ENCODE results near the gene VMP1.
"Not testable (repeated sequence)": the region's sequence is repeated elsewhere in the genome, so short reads cannot be mapped to it uniquely, and the experiment has no call there.

VMP1 gene

DNA sequence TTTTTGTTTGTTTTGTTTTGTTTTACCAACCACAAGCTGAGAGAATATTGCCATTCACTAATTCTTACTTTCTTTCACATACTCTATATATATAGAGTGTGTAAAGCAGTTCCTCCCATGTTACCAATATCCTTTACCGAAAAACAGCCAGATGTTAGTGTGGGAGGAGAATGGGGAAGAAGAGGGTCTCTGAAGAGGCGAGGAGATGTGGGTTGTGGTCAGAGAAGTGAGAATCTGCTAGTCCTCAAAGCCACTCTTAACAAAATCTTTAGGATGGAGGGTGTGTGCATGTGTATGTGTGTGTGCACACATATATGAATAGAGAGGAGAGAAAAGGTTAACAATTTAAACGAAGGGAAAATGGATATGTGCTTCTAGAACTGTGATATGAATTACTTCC, 104.7 kb downstream of the VMP1 start:
- DNase-seq (ENCODE audit: low spot score) = no peak

DNA sequence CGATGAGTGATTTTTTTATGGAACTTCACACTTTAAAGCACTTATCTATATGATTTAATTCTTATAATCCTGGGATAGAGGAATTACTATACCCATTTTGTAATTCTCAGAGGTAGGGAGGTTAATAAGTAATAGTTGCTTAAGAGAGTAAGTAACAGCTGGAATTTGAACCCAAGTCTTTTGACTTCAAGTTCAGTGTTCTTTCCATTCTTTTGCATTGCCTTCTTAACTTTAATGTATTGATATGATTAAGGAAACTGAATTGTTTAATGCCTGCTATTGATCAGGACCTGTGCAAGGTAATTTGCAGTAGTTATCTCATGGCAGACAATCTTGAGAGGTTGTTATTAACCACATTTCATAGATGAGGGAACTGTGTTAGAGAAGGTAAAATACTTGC, 106.8 kb downstream of the VMP1 start:
- DNase-seq (ENCODE audit: low spot score) = no peak

DNA sequence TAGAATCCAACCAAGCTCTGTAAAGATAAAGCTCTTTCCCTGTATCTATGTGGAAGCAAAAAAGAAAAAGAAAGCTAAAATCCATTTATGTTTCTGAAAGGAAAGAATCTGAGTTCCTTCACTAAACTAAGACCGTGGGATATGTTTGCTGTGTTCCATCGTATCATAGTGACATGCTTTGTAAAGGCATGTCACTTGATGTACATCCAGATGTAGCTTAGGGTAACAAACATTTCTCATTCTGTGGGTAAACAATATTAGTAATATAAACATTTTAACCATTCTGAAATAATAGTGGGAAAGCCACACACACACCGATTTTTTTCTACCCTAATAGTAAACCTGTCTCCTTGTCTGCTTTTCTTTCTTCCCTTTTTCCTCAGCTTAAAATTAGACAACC, 107.2 kb downstream of the VMP1 start:
- DNase-seq (ENCODE audit: low spot score) = no peak

DNA sequence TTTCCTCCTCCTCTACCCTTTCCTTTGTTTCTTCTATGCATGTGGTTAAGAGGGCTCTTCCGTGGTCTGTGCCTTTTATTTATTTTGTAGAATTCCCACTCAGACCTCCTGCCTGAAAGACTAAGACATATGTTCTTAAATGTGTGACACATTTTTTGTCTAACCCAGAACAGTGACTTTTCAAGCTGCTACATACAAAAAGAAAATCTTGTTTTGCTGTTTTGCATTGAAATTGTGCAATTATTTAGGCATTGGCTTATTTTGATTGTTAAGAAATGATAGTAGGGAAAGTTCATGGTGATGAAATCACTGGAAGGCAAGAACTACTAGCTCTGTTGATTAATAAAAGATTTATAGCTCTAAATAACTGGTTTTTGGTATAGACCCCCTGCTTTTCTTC, 108.5 kb downstream of the VMP1 start:
- DNase-seq (ENCODE audit: low spot score) = no peak

DNA sequence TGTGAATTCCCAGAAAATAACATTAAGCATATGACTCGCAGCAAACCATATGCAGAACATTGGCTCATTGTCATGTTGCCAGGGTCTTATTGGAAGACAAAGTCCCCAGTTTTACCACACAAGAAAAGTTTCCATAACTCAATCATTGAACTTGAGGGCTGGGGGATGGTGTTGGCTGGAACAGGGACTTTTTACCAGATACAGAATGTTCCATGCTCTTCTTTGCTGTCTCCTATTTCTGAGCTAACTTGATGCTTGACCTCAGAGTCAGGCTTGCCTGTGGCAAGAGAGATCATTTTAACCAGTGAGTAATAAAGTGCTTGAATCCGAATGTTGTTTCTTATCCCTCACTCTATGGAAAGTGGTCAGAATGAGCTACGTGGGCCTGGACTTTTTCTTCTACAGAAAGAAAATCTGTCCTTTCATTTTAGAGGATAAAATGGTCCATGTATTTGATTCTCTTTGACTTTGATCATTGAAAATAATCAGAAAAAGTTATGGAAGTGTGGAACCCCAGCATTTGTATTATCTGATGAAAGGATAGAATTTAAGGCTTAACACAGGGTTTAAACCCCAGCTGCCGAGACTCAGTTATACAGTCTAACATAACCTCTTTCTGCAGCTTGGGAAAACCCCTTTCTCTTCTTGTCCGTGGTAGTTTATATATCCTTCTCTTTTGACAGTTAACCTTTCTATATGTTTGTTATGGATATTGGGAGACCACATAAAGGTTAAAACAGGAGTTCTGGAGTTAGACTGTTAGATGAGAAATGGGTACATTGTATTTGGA, 118.3 kb downstream of the VMP1 start:
- no peak for DNase-seq (ENCODE audit: low spot score)

DNA sequence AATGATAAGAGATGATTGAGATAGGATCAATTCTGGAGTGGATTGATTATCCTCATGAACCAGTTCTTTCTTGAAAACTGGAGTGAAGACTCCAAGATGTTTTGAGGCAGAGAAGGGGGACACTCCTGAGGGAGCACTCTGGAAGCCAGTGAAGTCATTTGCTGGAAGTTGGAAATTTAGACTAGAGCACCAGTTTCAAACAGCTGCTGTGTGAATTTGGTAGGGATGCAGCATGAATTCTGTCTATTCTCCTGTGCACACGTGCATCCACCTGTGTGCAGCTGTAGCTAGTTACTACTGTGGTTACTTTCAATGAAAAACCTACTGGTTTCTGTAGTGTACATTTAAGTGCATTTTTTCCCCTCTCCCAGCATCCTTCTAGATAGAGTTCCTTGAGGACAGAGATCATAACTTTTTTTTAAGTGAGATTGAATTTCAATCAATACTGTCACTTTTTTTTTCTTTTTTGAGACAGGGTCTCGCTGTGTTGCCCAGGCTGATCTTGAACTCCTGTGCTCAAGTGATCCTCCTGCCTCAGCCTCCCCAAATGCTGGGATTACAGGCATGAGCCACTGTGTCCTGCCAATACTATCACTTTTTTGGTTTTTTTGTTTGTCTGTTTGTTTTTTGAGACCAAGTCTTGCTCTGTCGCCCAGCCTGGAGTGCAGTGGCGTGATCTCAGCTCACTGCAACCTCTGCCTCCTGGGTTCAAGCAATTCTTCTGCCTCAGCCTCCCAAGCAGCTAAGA, 119.4 kb downstream of the VMP1 start:
- no peak for DNase-seq (ENCODE audit: low spot score)

DNA sequence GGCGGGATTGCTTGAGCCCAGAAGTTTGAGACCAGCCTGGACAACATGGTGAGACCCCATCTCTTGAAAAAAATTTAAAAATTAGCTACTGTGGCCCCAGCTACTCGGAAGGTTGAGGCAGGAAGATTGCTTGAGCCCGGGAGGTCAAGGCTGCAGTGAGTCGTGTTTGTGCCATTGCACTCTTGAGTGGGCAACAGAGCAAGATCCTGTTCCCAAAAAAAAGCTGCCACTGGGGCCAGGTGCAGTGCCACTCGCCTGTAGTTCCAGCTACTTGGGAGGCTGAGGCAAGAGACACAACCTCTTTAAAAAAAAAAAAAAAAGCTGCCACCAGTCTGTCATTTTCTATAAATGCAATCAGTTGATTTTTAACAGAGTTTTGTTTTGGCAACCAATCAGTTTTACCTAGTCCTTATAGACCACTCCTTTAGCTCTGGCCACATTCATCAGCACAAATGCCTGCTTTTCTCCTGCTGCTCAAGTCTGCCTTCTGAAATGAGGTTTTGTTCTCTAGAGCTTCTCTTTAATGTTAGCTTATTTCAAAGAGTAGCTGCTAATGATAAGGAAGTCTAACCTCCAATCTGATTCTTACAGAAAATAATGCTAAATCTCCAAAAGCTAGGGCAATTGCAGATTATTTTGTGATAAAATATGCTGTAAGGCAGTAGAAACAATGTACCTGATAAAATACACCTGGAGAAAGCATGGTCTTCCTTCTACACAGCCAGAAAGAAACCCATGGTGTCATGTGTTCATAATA, 120.4 kb downstream of the VMP1 start:
- DNase-seq (ENCODE audit: low spot score) = no peak

DNA sequence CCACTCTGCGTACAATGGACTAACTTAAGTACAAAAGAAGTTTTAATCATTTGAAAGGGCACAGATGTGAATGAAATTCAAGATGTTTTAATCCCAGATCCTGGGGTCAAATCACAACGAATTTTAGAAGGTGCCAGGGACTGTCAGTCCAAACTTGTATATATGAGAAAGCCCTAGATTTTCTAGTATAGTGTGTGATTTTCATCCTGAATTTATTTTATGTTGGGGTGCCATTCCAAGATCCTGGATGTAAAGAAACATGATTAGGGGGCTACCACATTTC, 121.0 kb downstream of the VMP1 start:
- no peak for DNase-seq (ENCODE audit: low spot score)

DNA sequence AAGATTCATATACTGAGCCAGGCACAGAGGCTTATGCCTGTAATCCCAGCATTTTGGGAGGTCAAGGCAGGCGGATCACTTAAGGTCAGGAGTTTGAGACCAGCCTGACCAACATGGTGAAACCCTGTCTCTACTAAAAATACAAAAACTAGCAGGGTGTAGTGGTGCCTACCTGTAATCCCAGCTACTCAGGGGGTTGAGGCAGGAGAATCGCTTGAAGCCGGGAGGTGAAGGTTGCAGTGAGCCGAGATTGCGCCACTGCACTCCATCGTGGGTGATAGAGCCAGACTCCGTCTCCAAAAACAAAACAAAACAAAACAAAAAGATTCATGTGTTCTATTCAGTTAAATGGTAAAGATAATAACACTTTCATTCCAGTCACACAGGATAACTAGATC, 121.4 kb downstream of the VMP1 start:
- not testable (repeated sequence) for DNase-seq (ENCODE audit: low spot score)

DNA sequence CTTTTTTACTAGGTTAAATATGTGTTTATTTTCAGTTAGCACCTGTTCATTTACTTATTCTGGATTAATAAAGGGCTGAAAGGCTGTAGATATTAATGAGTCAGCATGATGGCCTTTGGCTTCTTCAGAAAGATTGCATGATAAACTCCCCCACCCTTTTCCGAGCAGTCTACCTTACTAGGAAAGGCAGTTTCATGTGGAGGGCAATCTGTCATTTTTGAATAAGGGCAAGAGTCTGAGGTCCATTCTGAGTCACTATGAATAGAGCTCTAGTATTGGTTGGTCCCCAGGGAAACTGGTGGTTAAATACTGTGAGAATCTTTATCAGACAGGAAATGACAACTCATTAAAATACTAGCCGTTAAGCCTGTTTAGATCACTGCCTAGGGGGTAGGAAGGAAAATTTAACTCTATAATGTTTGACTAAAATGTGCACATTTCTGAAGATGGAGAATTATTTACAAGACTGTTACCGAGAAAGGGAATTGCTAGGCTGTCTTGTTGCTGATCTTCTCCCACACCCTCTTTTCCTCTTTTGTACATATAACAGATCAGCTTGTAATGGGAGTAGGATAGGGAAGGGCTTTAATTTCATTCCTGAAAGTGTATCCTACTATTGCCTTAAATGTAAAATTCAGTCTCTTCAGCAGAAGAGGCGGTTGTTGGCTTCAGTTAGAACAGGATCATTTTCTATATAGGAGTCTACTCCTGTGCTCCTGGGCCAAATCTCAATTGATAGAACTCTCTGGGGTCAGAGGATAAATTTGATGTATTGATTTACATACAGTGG, 122.0 kb downstream of the VMP1 start:
- DNase-seq (ENCODE audit: low spot score) = peak; percentile 47

DNA sequence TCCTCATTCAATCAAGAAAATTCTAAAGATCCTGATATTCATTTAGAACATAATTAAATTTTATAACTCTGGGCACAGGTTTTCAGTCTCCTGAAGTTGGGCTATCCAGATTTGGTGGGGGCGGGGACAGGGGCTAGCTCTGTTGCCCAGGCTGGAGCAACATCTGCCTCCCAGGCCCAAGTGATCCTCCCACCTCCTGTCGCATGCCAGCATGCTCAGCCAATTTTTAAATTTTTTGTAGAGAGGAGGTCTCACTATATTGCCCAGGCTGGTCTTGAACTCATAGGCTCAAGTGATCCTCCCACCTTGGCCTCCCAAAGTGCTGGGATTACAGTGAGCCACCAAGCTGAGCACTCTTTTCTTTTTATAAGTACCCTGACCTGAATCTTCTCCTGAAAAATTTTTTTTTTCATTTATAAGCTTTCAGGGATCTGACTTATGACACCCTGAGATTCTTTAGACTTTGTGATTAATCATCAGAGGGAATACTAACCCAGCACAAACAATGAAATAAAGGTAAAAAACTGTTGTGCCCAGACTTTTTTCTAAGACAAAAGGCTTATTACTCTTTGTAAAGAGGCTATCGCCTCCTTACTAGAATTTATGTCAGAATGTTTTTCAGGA, 122.7 kb downstream of the VMP1 start:
- no peak for DNase-seq (ENCODE audit: low spot score)

DNA sequence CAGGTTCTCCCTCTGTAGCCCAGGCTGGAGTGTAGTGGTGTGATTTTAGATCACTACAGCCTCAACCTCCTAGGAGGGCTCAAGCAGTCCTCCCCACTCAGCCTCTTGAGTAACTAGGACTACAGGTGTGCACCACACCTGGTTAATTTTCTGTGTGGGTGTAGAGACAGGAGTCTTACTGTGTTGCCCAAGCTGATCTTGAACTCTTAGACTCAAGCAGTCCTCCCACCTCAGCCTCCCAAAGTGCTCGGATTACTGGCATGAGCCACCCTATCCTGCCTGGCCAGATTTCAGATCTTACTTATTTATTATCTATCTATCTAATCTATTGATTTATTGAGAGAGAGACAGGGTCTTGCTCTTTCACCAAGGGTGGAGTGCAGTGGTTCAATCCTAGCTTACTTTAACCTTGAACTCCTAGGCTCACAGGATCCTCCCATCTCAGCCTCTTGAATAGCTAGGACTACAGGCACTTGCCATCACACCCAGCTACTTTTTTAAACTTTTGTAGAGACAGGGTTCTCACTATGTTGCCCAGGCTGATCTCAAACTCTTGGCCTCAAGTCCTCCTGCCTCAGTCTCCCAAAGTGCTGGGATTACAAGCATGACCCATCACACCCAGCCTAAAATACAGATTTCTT, 123.5 kb downstream of the VMP1 start:
- DNase-seq (ENCODE audit: low spot score) = no peak

DNA sequence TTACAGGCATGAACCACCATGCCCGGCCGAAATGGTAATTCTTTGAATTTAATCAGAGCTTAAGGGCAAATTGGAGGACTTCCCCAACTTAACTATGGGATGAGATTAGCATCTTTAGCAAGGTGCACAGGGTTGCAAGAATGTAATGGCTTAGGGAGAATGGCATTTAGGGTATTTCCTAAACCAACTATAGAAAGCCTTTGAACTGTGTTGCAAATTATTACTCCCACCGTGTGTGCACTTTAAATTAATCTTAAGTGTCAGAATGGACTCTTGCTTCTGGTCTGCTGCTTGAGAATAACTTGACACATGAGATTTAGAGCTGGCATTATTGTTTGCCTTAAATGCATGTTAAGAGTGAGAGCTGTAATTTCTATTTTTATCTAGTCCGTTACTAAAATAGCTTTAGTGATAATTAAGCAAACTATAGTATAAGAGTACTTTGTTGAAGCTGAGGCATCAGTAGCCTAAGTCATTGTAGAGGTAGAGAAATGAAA, 125.5 kb downstream of the VMP1 start:
- DNase-seq (ENCODE audit: low spot score) = no peak

DNA sequence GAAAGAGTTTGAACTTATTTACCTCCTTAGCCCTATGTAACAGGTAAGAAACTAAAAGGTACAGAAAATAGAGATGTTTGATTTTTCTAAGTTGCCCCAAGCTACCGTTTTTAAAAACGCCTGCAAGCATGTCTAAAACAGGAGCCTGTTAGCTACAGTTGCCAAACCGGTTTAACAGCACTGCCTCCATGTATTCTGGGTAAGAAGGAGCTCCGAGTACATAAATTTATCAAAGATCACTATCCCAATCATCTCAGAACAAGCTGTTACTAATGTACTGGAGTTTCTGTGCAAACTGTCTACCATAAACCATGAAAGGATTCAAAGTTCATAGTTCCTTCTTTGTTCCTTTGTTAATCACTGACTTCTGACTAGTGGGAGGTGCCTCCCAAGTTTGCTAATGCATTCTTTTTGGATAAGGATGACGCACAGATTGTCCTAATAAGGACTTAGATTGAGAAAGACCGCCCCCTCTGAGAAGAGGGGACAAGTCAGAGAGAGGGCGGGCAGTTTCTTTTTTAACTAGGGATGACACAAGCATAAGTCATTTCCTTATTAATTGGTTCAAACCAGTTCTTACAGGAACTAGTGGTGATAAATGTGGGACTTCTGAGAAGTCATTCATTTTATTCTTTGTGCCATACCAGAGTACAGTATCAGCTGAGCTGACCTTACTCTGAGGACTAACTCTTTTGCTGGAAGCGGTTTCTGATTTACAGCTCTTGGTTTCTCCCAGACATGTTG, 130.0 kb downstream of the VMP1 start:
- peak; percentile 71 for DNase-seq (ENCODE audit: low spot score)

DNA sequence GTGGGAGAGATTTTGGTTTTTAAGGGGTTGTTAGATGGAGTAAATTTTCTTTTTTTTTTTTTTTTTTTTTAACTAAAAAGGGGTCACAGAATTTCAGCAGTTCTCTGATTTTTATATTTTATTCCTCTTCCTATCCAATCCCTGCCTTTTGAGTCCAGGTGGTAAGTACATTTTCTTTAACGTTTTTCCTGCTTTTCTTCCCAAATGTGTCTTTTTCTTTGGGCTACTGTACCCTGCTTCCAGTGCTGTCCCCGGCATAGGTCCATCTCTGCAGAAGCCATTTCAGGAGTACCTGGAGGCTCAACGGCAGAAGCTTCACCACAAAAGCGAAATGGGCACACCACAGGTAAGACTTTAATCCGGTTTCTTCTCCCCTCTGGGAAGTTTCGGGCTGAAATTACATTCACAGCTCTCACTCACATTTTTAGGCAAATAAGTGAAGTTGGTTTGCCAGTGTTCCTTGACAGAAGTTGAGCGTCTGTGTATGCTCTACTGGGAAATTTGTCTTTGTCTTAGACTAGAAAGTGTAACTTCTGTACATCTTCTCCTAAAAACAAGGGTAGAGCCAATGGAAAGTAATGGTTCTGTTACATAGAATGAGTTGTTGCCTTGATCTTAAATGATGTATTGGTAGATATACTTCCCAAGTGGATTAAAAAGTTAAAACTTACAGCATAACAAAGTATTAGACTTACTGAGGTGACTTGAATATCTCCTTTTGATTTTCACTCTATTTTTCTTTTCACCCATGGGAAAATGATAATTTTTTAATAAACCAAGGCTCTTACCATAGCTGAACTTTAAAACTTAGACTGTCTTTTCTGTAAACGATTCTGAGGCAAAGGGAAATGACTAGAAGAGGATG, 130.8 kb downstream of the VMP1 start:
- DNase-seq (ENCODE audit: low spot score) = no peak

DNA sequence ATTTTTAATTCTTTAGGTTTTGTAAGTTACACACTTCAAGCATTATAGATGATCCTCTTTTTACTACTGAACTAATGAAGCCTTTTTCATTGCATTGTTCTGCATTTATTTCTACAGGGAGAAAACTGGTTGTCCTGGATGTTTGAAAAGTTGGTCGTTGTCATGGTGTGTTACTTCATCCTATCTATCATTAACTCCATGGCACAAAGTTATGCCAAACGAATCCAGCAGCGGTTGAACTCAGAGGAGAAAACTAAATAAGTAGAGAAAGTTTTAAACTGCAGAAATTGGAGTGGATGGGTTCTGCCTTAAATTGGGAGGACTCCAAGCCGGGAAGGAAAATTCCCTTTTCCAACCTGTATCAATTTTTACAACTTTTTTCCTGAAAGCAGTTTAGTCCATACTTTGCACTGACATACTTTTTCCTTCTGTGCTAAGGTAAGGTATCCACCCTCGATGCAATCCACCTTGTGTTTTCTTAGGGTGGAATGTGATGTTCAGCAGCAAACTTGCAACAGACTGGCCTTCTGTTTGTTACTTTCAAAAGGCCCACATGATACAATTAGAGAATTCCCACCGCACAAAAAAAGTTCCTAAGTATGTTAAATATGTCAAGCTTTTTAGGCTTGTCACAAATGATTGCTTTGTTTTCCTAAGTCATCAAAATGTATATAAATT, 132.3 kb downstream of the VMP1 start:
- no peak for DNase-seq (ENCODE audit: low spot score)

DNA sequence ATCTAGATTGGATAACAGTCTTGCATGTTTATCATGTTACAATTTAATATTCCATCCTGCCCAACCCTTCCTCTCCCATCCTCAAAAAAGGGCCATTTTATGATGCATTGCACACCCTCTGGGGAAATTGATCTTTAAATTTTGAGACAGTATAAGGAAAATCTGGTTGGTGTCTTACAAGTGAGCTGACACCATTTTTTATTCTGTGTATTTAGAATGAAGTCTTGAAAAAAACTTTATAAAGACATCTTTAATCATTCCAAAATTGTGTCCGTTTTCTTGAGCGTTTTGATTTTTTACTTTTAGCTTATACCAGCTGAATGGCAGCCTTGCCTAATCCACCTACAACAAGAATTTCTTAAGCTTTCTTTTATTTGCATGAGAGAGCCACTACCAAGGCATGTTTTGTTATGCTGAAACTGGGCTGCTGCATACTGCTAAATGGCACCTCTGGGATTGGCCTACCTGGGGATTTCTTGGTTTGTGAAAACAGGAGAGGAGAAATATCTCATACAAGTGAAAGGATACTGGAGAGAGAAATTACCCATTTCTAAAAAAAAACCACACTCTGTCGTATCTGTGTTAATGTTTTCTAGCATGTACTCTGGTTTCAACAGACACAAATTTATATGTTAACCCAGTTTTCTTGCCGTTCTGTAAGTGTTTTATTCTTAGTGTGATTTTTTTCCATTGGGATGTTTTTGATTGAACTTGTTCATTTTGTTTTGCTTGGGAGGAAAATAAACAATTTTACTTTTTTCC, 133.1 kb downstream of the VMP1 start:
- no peak for DNase-seq (ENCODE audit: low spot score)

Measured in AG08396 (cell line).